GM19239 (cell line): ENCODE data around the gene TMIE.

Experiments
- DNase-seq: peaks from one replicate; pipeline ENCODE4 v3.0.0; 2011; ENCODE audit warnings: low spot score; ENCODE audit not compliant: insufficient read length
- FAIRE-seq: peaks from 2 replicates; lab custom pipeline; 2011; peaks lifted over from hg19 to GRCh38; lab: Jason Lieb, UNC

TMIE gene

GRCh38 chr3:46705751-46706552 lies 4.8 kb downstream of the TMIE start:
- FAIRE-seq, result no peak
- DNase-seq, result no peak

GRCh38 chr3:46706771-46707582 lies 5.8 kb downstream of the TMIE start:
- no peak for DNase-seq
- FAIRE-seq, result no peak

DNA sequence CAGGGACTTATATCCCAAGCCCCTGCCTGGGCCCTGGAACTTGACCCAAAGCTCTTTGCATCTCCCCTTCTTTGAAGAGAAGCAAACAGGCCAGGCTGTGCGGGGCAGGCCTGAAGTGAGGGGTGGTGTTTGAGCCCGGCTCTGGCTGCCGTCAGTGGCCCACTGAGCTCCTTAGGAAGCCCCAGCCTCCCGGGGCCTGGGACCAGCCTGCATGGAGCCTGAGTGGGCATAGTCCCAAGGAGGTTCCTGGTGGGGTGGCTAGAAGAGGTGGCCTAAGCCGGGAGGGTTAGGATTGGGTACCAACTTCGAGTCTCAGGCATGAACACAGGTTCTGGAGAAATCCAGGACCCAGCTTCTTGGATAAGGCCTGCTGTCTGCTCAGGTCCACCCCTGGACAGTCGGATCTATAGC lies 6.4 kb downstream of the TMIE start:
- no peak for FAIRE-seq
- DNase-seq, result no peak

GRCh38 chr3:46708401-46709156 lies 7.4 kb downstream of the TMIE start:
- FAIRE-seq, result no peak
- no peak for DNase-seq

DNA sequence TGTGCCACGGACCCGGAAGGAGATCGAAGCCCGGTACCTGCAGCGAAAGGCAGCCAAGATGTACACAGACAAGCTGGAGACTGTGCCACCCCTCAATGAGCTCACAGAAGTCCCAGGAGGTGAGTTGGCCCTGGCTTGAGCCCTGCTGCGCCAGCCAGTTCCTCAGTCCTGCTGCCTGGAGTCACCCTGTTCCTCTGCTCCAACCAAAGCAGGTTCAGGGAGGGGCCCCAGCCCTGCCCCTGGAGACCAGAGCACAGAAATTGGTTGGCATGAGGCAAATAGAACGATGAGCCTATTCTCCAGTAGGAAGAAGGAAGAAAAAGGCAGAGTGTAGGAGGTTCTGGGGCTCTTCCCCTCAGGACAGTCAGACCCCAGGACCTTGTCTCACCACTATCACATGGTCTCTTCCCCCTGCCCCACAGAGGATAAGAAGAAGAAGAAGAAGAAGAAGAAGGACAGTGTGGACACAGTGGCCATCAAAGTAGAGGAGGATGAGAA lies 8.0 kb downstream of the TMIE start:
- no peak for DNase-seq
- no peak for FAIRE-seq

GRCh38 chr3:46709721-46710120 lies 8.5 kb downstream of the TMIE start:
- FAIRE-seq (no peak), DNase-seq (no peak)

- no peak for FAIRE-seq
- DNase-seq, result no peak
These were observed 9.0 kb downstream of the TMIE start for GRCh38 chr3:46710229-46710628.

- DNase-seq, result no peak
- FAIRE-seq, result no peak
These were observed 9.6 kb downstream of the TMIE start for GRCh38 chr3:46710671-46711295.

DNA sequence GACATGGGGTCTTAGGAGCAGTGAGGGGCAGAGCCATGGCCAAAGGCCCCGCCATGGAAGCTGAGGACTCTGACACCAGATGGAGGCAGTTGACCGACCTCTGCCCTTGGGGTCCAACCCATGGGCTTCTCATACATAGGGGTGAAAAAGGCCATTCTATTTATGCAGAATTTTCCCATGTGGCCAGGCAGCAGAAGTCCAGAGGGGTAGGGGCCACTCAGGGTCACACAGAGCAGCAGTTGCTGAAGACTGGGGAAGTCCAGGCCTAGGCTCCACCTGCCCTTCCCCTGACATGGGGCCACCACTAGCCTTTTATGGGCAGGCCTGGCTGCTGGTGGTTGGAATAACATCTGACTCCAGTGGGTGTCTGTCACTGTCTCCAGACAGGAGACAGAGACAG lies 10.1 kb downstream of the TMIE start:
- DNase-seq, result no peak
- no peak for FAIRE-seq

DNA sequence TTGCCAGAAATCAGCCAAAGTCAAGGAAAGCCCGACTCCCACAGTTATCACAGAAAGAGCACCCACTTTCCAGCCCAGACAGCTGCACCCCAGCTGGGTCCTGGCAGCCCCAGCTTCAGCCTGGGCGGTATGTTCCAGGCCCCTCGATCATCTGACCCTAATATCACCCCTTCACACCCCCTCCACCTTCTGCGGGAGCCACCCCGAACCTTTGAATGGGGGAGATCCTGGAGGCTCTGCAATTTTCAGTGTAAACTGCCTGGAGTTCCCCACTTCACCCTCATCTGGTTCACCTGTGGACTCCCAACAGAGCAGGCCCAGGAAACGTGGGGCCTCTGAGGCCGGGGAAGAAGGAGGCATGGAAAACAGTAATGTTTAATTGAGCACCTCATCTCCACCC lies 10.6 kb downstream of the TMIE start:
- no peak for FAIRE-seq
- no peak for DNase-seq

GRCh38 chr3:46712191-46713049 lies 11.2 kb downstream of the TMIE start:
- DNase-seq, result no peak
- FAIRE-seq, result no peak

DNA sequence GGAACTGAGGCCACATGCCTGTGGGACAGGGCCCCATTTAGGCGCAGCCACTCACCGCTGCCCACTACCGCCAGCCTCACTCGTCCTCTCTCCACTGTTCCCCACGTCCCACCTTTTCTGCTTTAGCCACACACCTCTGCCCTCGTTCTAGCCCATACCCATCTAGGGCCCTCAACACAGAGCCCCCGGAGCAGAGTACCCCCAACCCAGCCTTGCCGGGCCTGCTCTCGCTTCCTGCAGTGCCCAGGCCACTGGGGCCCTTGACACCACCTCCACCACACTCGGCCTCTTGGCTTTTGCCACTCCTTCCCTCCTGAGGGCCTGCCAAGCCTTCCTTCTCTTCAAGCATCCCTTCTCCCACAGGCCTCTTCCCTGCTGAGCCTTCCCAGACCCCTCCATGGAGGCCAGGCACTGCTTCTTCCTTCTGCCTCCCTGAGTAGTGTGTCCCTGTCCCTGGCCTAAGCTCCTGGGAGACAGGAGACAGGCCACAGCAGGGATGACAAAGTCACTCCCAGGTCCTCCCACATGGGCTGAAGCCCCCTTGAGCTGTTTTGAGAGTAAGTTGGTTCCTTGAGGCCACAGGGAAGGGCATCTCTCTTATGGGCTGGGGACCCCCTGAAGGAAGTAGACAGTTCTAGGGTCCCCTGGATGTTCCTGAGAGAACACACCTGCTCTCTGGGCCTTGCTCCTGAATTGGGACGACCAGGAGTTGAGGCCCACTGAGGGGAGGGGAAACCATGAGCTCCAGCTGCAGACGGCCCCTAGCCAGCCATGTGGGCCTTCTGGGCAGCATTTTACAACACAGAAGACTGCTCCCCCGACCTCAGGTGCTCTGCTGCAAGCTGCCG lies 12.1 kb downstream of the TMIE start:
- DNase-seq (no peak), FAIRE-seq (no peak)

DNA sequence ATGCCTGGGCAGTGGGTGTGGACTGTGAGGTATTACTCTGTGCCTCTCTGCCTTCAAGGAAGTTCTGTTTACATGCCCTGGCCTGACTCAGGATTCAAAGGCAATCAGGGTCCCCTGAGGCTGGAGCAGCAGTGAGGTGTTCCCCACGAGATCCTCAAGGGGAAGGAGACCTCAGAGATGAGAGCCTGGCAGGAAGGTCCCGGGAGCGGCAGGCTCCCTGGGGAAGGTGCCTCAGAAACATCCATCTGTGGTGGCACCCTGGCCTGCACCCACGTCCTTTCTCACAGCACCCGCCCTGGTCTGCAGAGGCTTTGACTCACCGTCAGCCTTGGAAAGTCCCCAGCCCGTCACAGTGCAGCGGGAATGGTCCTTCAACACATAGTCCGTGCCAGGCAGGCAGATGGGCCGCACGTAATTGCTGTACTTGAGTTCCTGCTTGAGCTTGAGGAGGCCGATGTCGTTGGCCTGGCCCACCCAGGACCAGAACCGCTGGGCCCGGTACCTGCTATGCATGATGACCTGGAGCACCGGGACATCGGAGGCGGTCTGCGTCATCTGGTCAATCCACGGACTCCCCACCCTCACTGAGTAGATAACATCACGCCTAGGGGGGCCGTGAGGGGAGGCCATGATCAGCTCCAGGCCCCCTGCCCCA lies 12.8 kb downstream of the TMIE start:
- DNase-seq, result peak; percentile 55
- FAIRE-seq, result peak; percentile 28

GRCh38 chr3:46714728-46715506 lies 13.7 kb downstream of the TMIE start:
- DNase-seq (no peak), FAIRE-seq (no peak)

DNA sequence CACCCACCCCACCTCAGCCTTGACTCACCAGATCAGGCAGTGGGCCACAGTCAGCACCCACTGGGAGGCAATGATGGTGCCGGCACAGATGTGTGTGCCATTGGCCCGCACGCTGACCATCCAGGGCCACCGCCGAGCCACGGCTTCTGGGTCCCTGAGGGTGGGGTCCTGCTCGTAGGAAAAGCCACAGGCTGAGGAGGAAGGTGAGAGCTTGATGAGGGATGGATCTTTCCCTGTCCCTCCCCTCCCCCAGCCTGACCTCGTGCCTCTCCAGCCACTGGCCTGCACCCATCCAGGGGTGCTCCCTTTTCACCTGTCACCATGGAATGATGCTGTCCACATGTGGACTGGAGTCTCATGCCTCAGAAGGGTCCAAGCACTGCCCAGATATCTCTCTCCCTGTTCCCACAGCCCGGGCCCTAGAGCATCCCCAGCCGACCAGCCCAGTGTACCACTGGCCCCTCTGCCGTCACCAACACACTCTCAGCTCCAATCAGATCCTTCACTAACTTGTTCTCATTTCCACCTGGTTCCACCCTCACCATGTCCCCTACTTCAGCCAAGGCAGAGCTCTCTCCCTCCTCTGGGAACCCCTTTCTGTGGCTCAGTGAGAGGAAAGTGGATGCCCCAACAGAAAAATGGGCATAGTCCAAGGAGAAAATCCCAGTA lies 14.4 kb downstream of the TMIE start:
- FAIRE-seq, result no peak
- DNase-seq, result no peak
